SK-N-SH treated with all-trans-retinoic acid at 6 μM for 48 hours (cell line): ENCODE results near the gene SLC10A3.

ENCODE experiments used
- ARNTL ChIP-seq: fragments of 450-650 bp; formaldehyde crosslinking; IDR thresholded peaks from 2 replicates; pipeline ENCODE4 v1.5.0; 2020; ENCODE audit warnings: low read depth, mild to moderate bottlenecking, moderate library complexity, borderline replicate concordance
- BACH2 ChIP-seq: fragments of 250-450 bp; sonication (Bioruptor Pico); IDR thresholded peaks from 2 replicates; pipeline ENCODE4 v1.9.0; 2021; ENCODE audit warnings: mild to moderate bottlenecking, borderline replicate concordance
- ZFP30 ChIP-seq: fragments of 450-650 bp; formaldehyde crosslinking; IDR thresholded peaks from 2 replicates; pipeline ENCODE4 v1.5.0; 2022; ENCODE audit warnings: mild to moderate bottlenecking, moderate library complexity
- TF ChIP-seq, protein P1 (sequence below): fragments of 250-450 bp; sonication (Bioruptor Pico); IDR thresholded peaks from 2 replicates; pipeline ENCODE4 v1.8.0; 2020; ENCODE audit warnings: mild to moderate bottlenecking, moderate library complexity, borderline replicate concordance

DNA sequence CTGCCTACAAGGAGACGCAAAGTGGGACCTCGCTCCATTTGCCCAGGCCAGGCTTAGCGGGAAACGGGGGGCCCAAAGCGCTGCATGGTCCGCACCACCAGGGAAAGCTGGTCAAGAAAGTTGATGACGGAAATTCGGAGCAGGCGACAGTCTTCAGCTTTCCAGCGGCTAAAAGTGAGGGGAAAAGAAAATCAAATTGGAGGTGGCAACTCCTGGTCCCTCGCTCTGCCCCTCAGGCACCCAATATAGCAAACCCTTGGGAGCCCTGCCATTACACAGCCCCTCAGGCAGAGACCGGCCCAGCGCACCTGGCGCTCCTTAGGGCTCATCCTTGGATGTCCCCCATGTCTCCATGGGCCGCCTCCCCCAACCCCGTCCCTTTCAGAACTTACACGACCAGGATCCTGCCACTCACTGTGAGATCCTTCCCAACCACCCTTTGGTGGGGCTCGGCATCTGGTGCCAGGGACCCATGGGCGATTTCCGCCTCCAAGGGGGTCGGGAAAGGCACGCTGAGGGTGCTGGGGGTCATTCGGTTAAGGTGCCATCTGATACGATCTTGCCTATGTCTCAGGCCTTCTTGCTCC, 12.4 kb downstream of the SLC10A3 start:
- TF ChIP-seq, protein P1, sequence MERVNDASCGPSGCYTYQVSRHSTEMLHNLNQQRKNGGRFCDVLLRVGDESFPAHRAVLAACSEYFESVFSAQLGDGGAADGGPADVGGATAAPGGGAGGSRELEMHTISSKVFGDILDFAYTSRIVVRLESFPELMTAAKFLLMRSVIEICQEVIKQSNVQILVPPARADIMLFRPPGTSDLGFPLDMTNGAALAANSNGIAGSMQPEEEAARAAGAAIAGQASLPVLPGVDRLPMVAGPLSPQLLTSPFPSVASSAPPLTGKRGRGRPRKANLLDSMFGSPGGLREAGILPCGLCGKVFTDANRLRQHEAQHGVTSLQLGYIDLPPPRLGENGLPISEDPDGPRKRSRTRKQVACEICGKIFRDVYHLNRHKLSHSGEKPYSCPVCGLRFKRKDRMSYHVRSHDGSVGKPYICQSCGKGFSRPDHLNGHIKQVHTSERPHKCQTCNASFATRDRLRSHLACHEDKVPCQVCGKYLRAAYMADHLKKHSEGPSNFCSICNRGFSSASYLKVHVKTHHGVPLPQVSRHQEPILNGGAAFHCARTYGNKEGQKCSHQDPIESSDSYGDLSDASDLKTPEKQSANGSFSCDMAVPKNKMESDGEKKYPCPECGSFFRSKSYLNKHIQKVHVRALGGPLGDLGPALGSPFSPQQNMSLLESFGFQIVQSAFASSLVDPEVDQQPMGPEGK (CRISPR knock-in tag): no peak
- no peak for TF ChIP-seq BACH2 (CRISPR knock-in tag)
- TF ChIP-seq ARNTL: no peak
- TF ChIP-seq ZFP30 (CRISPR knock-in tag): no peak
